ENCODE results near the gene RIN3. TPM values are rescaled to one million over a fixed set of nuclear protein-coding genes. Genes with fewer than 3 reads are reported as not detected.

Gene RIN3
- total and polyA plus RNA-seq, 4 donors = 3.4 to 7.4 (median 5.2) TPM

GRCh38 chr14:92655419-92656201 is 142.0 kb downstream of the RIN3 start:
- Histone ChIP-seq H3K36me3 (ENCODE audit: control insufficient read depth, insufficient read depth, low read length) (peaks cover 14% of the 10 kb centered on the region), H3K27ac (ENCODE audit: low read depth, low read length) (no peak overlapping the region), H3K4me1 (ENCODE audit: control insufficient read depth, insufficient read depth, low read length) (no peaks in the 10 kb centered on the region), H3K27me3 (ENCODE audit: control insufficient read depth, insufficient read depth, low read length) (no peaks in the 10 kb centered on the region), H3K4me3 (ENCODE audit: low read depth, low read length) (no peak overlapping the region), H3K9me3 (ENCODE audit: control insufficient read depth, insufficient read depth, low read length) (no peaks in the 10 kb centered on the region)
- DNase-seq (ENCODE audit: low read depth in 4 of 6, low spot score in 6 of 6) = no peak
- 82% methylated on average over 11 of the region's 13 CpGs for WGBS (ENCODE audit: insufficient coverage)

GRCh38 chr14:92656306-92657081 is 142.9 kb downstream of the RIN3 start:
- WGBS (ENCODE audit: insufficient coverage) = 84% methylated on average over 7 of the region's 8 CpGs
- no peak overlapping the region for H3K27ac ChIP-seq (ENCODE audit: low read depth, low read length)
- H3K4me3 ChIP-seq (ENCODE audit: low read depth, low read length) = no peak overlapping the region
- H3K36me3 ChIP-seq (ENCODE audit: control insufficient read depth, insufficient read depth, low read length) = peaks cover 14% of the 10 kb centered on the region
- no peaks in the 10 kb centered on the region for H3K9me3 ChIP-seq (ENCODE audit: control insufficient read depth, insufficient read depth, low read length)
- H3K4me1 ChIP-seq (ENCODE audit: control insufficient read depth, insufficient read depth, low read length) = no peaks in the 10 kb centered on the region
- H3K27me3 ChIP-seq (ENCODE audit: control insufficient read depth, insufficient read depth, low read length) = no peaks in the 10 kb centered on the region
- DNase-seq (ENCODE audit: low read depth in 4 of 6, low spot score in 6 of 6) = no peak

DNA sequence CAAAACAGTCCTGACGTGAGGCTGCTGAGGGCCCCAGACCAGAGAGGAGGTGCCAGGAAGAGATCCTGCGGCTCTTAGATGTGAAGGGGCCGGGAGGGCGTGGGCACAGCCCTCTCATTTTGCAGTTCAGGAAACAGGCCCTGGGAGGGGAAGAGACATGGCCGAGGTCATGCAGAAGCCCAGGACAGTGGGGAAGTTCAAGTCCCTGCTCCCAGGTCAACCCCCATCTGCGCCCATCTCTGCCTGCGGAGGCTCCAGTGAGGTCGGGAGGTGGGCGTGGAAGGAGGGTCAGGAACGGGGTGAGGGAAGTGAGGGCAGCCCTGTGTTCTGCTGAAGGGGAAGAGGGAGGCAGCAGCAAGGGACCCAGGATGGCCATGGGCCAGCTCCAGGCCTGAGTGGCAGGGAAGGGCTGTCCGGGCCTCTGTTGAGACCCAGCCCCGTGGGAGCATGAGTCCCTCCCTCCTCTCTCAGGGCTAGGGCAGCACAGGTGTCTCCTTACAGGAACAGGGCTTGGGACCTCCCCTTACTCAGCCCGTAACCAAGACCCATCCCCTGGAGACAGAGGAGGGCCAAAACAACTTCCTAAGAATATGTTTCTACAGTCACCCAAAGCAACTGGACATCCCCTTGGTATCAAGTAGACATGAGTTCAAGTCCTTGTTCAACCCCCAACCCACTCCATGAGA is 144.0 kb downstream of the RIN3 start:
- H3K4me1 ChIP-seq (ENCODE audit: control insufficient read depth, insufficient read depth, low read length) = no peaks in the 10 kb centered on the region
- DNase-seq (ENCODE audit: low read depth in 4 of 6, low spot score in 6 of 6) = no peak
- H3K27me3 ChIP-seq (ENCODE audit: control insufficient read depth, insufficient read depth, low read length) = no peaks in the 10 kb centered on the region
- no peak overlapping the region for H3K27ac ChIP-seq (ENCODE audit: low read depth, low read length)
- 56% methylated on average over 12 of the region's 13 CpGs for WGBS (ENCODE audit: insufficient coverage)
- no peaks in the 10 kb centered on the region for H3K9me3 ChIP-seq (ENCODE audit: control insufficient read depth, insufficient read depth, low read length)
- H3K4me3 ChIP-seq (ENCODE audit: low read depth, low read length) = no peak overlapping the region
- peaks cover 6% of the 10 kb centered on the region for H3K36me3 ChIP-seq (ENCODE audit: control insufficient read depth, insufficient read depth, low read length)

- H3K4me3 ChIP-seq (ENCODE audit: low read depth, low read length) = no peak overlapping the region
- 85% methylated on average over 13 of the region's 13 CpGs for WGBS (ENCODE audit: insufficient coverage)
- no peaks in the 10 kb centered on the region for H3K27me3 ChIP-seq (ENCODE audit: control insufficient read depth, insufficient read depth, low read length)
- H3K4me1 ChIP-seq (ENCODE audit: control insufficient read depth, insufficient read depth, low read length) = no peaks in the 10 kb centered on the region
- H3K9me3 ChIP-seq (ENCODE audit: control insufficient read depth, insufficient read depth, low read length) = no peaks in the 10 kb centered on the region
- peaks cover 2% of the 10 kb centered on the region for H3K36me3 ChIP-seq (ENCODE audit: control insufficient read depth, insufficient read depth, low read length)
- H3K27ac ChIP-seq (ENCODE audit: low read depth, low read length) = no peak overlapping the region
- no peak for DNase-seq (ENCODE audit: low read depth in 4 of 6, low spot score in 6 of 6)
These were observed 144.6 kb downstream of the RIN3 start for GRCh38 chr14:92658160-92658559.

DNA sequence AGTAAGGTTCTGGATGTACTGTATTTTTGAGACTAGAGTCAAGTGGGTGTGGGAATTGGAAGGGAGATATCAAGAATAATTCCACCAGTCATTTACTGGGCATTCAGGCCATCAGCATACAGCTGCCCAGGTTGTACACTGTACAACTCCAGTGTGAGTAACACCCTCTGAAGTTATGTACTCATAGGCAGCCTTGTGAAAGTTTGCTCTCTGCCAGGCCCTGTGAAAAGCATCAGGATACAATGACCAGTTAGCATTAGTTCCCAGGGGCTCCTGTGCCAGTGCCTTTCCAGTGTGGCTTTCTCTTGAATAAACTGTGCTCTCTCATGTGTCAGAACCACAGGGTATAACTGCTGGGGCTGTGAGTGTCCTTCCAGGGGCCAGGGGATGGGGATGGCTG is 145.1 kb downstream of the RIN3 start:
- no peak overlapping the region for H3K27ac ChIP-seq (ENCODE audit: low read depth, low read length)

GRCh38 chr14:92659765-92660561 is 146.4 kb downstream of the RIN3 start:
- Histone ChIP-seq H3K4me1 (ENCODE audit: control insufficient read depth, insufficient read depth, low read length) (no peaks in the 10 kb centered on the region), H3K27me3 (ENCODE audit: control insufficient read depth, insufficient read depth, low read length) (no peaks in the 10 kb centered on the region), H3K36me3 (ENCODE audit: control insufficient read depth, insufficient read depth, low read length) (peaks cover 2% of the 10 kb centered on the region), H3K4me3 (ENCODE audit: low read depth, low read length) (no peak overlapping the region), H3K27ac (ENCODE audit: low read depth, low read length) (no peak overlapping the region), H3K9me3 (ENCODE audit: control insufficient read depth, insufficient read depth, low read length) (no peaks in the 10 kb centered on the region)
- peak in 1 of 6 donors; percentile 11 for DNase-seq (ENCODE audit: low read depth in 4 of 6, low spot score in 6 of 6)
- 83% methylated on average over 10 of the region's 11 CpGs for WGBS (ENCODE audit: insufficient coverage)

More for the DNA sequence above, 145.1 kb downstream of the RIN3 start:
- Histone ChIP-seq H3K36me3 (ENCODE audit: control insufficient read depth, insufficient read depth, low read length) (peaks cover 2% of the 10 kb centered on the region), H3K4me1 (ENCODE audit: control insufficient read depth, insufficient read depth, low read length) (no peaks in the 10 kb centered on the region), H3K4me3 (ENCODE audit: low read depth, low read length) (no peak overlapping the region), H3K27me3 (ENCODE audit: control insufficient read depth, insufficient read depth, low read length) (no peaks in the 10 kb centered on the region), H3K9me3 (ENCODE audit: control insufficient read depth, insufficient read depth, low read length) (no peaks in the 10 kb centered on the region)
- DNase-seq (ENCODE audit: low read depth in 4 of 6, low spot score in 6 of 6) = no peak

DNA sequence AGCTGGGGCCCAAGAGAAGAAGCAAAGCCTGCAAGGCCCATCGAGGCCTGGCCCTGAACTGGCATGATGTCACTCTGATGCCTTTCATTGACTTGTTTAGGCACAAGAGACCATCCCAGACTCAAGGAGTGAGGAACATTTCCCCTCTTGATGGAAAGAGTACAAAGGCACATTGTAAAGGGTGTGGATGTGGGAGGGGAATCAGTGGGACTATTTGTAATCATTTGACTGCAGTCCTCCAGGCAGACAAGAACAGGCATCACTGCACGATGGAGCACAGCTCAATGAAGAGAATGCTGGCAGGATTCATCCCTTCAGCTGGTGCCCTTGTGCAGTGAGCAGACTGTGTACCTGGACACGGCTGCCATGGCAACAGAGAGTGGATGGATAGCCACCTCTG is 147.0 kb downstream of the RIN3 start:
- WGBS (ENCODE audit: insufficient coverage) = 69% methylated on average over 3 of the region's 3 CpGs

GRCh38 chr14:92663049-92663448 is 149.5 kb downstream of the RIN3 start:
- H3K27ac ChIP-seq (ENCODE audit: low read depth, low read length) = no peak overlapping the region
- no peak overlapping the region for H3K4me3 ChIP-seq (ENCODE audit: low read depth, low read length)
- no peaks in the 10 kb centered on the region for H3K4me1 ChIP-seq (ENCODE audit: control insufficient read depth, insufficient read depth, low read length)
- no peaks in the 10 kb centered on the region for H3K9me3 ChIP-seq (ENCODE audit: control insufficient read depth, insufficient read depth, low read length)
- H3K27me3 ChIP-seq (ENCODE audit: control insufficient read depth, insufficient read depth, low read length) = no peaks in the 10 kb centered on the region
- no peaks in the 10 kb centered on the region for H3K36me3 ChIP-seq (ENCODE audit: control insufficient read depth, insufficient read depth, low read length)
- DNase-seq (ENCODE audit: low read depth in 4 of 6, low spot score in 6 of 6) = no peak
- WGBS (ENCODE audit: insufficient coverage) = 94% methylated on average over 5 of the region's 7 CpGs

More for the DNA sequence above, 147.0 kb downstream of the RIN3 start:
- Histone ChIP-seq H3K27me3 (ENCODE audit: control insufficient read depth, insufficient read depth, low read length) (no peaks in the 10 kb centered on the region), H3K27ac (ENCODE audit: low read depth, low read length) (no peak overlapping the region), H3K9me3 (ENCODE audit: control insufficient read depth, insufficient read depth, low read length) (no peaks in the 10 kb centered on the region), H3K36me3 (ENCODE audit: control insufficient read depth, insufficient read depth, low read length) (peaks cover 2% of the 10 kb centered on the region), H3K4me3 (ENCODE audit: low read depth, low read length) (no peak overlapping the region), H3K4me1 (ENCODE audit: control insufficient read depth, insufficient read depth, low read length) (no peaks in the 10 kb centered on the region)
- peak in 1 of 6 donors; percentile 46 for DNase-seq (ENCODE audit: low read depth in 4 of 6, low spot score in 6 of 6)

- DNase-seq (ENCODE audit: low read depth in 4 of 6, low spot score in 6 of 6) = no peak
- WGBS (ENCODE audit: insufficient coverage) = 74% methylated on average over 4 of the region's 8 CpGs
- H3K9me3 ChIP-seq (ENCODE audit: control insufficient read depth, insufficient read depth, low read length) = no peaks in the 10 kb centered on the region
- H3K4me3 ChIP-seq (ENCODE audit: low read depth, low read length) = no peak overlapping the region
- no peaks in the 10 kb centered on the region for H3K36me3 ChIP-seq (ENCODE audit: control insufficient read depth, insufficient read depth, low read length)
- no peaks in the 10 kb centered on the region for H3K4me1 ChIP-seq (ENCODE audit: control insufficient read depth, insufficient read depth, low read length)
- H3K27ac ChIP-seq (ENCODE audit: low read depth, low read length) = no peak overlapping the region
- H3K27me3 ChIP-seq (ENCODE audit: control insufficient read depth, insufficient read depth, low read length) = no peaks in the 10 kb centered on the region
These were observed 152.1 kb downstream of the RIN3 start for GRCh38 chr14:92665661-92666110.

All from spinal cord (tissue), 10 donors.